Right lobe of liver (tissue), 6 donors: ENCODE data around the gene ZXDC. TPM values are rescaled to one million over a fixed set of nuclear protein-coding genes. Genes with fewer than 3 reads are reported as not detected.

ENCODE experiments used
- ATAC-seq, 4 donors: fragments of 200-7000 bp; cut with Tn5 transposase; one replicate each; pipeline ENCODE4 v1.9.1; 2020; ENCODE audit warnings: mild to moderate bottlenecking in 4 of 4, moderate library complexity in 4 of 4
- DNase-seq, 3 donors: peaks; one replicate each; pipeline ENCODE4 v3.0.0-alpha.2; 2020
- H3K27ac ChIP-seq, 3 donors: fragments of 200-600 bp; one replicate each; pipeline ENCODE4 v1.8.0; 2022
- H3K27me3 ChIP-seq, 2 donors: fragments of 200-600 bp; one replicate each; pipeline ENCODE4 v1.8.0; 2022
- H3K36me3 ChIP-seq, 4 donors: fragments of 200-600 bp; sonication (generic) in 1 of 4; one replicate each; pipeline versions ENCODE4 v1.5.1 to v1.8.0; 2017 to 2022; ENCODE audit warnings: control low read depth in 1 of 4
- H3K4me1 ChIP-seq, 4 donors: fragments of 200-600 bp; sonication (generic) in 1 of 4; one replicate each; pipeline versions ENCODE4 v1.5.1 to v1.8.0; 2017 to 2022; ENCODE audit warnings: control low read depth in 1 of 4
- H3K4me3 ChIP-seq, 3 donors: fragments of 200-600 bp; one replicate each; pipeline ENCODE4 v1.8.0; 2022
- H3K9me3 ChIP-seq, 4 donors: fragments of 200-600 bp; sonication (generic) in 1 of 4; one replicate each; pipeline versions ENCODE4 v1.5.1 to v1.8.0; 2017 to 2022; ENCODE audit warnings: control low read depth in 1 of 4
- POLR2A ChIP-seq: fragments of 450-650 bp; IDR thresholded peaks from one replicate; pipeline ENCODE4 v1.6.1; 2017; ENCODE audit warnings: antibody characterized with exemption, mild to moderate bottlenecking
- WGBS: methylation state at CpG from one replicate; pipeline ENCODE4 v1.1.6; 2018; ENCODE audit warnings: low coverage, low lambda C conversion rate; ENCODE audit not compliant: insufficient coverage; ENCODE audit errors: missing lambda C conversion rate; 5-methylcytosine and 5-hydroxymethylcytosine counted together
- intact Hi-C, 2 donors: fragments of 100-400 bp; cut with DNase I; formaldehyde crosslinking; loops; one replicate each; pipeline versions ENCODE4 v1.11.2 to v1.14.1; 2022
- total RNA-seq, 6 experiments: library from RNA; depleted of rRNA in 2 of 6; stranded (reverse); fragments of >200 nt in 2 of 6; fragmentation: NEBNext Ultra II Directional in 3 of 6; extraction: Animal tissue kit (Norgen Biotek cat#: 25700) in 3 of 6; gene quantifications; one replicate each; pipeline versions ENCODE4 v1.1.0 to v1.2.4, GENCODE V29; 2016 to 2023
- TF ChIP-seq, protein P1 (sequence below), 4 donors: fragments of 200-600 bp in 3 of 4; fragments of 450-650 bp in 1 of 4; IDR thresholded peaks; one replicate each; pipeline versions ENCODE4 v1.5.1 to v1.8.0; 2016 to 2022; ENCODE audit warnings: antibody characterized with exemption in 4 of 4, mild to moderate bottlenecking in 2 of 4
- donor health status: DM: no; HTN: yes; CAD: no.
- donor health status: DM: no; HTN: no; CAD: no.
- donor health status: DM: no; HTN: no; CAD: no.
- donor health status: DM: no; HTN: yes; CAD: no.
- donor health status: DM: no; HTN: yes; CAD: no.

Gene ZXDC
- total RNA-seq, 6 experiments from 2014 or later, result 16.4 to 30.2 (median 24.0) TPM

DNA sequence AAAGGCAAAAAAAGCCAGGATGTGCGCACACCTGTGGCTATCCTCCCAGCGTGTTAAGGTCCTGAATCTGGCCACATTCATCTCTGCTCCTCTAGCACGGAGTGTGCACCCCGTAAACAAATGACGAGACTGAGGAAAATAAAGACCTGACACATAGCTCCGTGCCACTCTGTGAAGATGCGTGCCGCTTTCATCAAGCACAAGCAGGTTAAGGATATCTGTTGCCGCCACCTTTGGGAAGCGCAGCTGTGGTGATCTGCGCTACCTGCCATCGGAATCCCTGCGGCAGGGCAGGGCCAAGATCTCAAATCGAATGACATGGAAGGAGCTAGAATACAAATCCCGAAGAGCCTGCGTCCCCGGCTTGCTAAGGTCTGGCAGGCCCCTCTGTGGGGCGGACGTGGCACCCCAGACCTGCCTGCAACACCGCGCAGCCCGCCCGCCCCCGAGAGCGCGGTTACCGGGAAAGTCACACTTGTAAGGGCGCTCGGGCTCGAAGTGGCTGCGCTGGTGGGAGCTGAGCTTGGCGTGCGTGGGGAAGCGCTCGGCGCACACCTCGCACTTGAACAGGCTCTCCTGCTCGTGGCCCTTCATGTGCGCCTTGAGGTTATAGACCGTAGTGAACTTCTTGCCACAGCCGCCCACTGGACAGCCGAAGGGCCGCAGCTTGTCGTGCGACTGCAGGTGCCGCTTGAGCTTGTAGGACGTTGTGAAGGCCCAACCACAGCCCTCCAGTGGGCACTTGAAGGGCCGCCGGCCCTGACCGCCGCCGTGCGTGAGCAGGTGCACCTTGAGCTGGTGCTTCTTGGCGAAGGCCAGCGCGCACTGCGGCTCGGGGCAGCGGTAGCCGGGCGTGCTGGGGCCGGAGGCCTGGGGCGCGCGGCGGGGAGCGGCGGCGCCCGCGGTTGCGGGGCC lies 936 bp downstream of the ZXDC start:
- intact Hi-C loops, result no loop called here
- TF ChIP-seq, protein P1, sequence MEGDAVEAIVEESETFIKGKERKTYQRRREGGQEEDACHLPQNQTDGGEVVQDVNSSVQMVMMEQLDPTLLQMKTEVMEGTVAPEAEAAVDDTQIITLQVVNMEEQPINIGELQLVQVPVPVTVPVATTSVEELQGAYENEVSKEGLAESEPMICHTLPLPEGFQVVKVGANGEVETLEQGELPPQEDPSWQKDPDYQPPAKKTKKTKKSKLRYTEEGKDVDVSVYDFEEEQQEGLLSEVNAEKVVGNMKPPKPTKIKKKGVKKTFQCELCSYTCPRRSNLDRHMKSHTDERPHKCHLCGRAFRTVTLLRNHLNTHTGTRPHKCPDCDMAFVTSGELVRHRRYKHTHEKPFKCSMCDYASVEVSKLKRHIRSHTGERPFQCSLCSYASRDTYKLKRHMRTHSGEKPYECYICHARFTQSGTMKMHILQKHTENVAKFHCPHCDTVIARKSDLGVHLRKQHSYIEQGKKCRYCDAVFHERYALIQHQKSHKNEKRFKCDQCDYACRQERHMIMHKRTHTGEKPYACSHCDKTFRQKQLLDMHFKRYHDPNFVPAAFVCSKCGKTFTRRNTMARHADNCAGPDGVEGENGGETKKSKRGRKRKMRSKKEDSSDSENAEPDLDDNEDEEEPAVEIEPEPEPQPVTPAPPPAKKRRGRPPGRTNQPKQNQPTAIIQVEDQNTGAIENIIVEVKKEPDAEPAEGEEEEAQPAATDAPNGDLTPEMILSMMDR (IDR thresholded peaks at IDR 0.05), result peak in 1 of 4 donors; percentile 11
- TF ChIP-seq POLR2A, result no peak
- no peaks in the 10 kb centered on the region for H3K9me3 ChIP-seq
- peak; percentile 2 to 12 (median 4) for ATAC-seq
- peaks cover 0 to 29% (median 13%) of the 10 kb centered on the region in 4 donors for H3K4me1 ChIP-seq
- 9% methylated on average over 14 of the region's 72 CpGs for WGBS
- DNase-seq, result peak; percentile 61 to 74 (median 71)
- H3K36me3 ChIP-seq, result peaks cover 11 to 20% (median 14%) of the 10 kb centered on the region in 4 donors
- peak overlapping the region; percentile 60 to 73 (median 63) for H3K4me3 ChIP-seq
- H3K27ac ChIP-seq, result peak overlapping the region; percentile 85 to 98 (median 87)
- H3K27me3 ChIP-seq, result no peaks in the 10 kb centered on the region

GRCh38 chr3:126473292-126474168 lies 2.2 kb downstream of the ZXDC start:
- ATAC-seq, result no peak
- Histone ChIP-seq H3K4me3 (peak overlapping the region; percentile 60 to 73 (median 63)), H3K27me3 (no peaks in the 10 kb centered on the region), H3K4me1 (peaks cover 0 to 32% (median 14%) of the 10 kb centered on the region in 4 donors), H3K36me3 (peaks cover 11 to 32% (median 20%) of the 10 kb centered on the region in 4 donors), H3K27ac (peak overlapping the region; percentile 7 to 98 (median 85)), H3K9me3 (no peaks in the 10 kb centered on the region)
- peak; percentile 17 to 45 (median 26) for DNase-seq
- WGBS, result 57% methylated on average over 14 of the region's 14 CpGs
- TF ChIP-seq, protein P1 (IDR thresholded peaks at IDR 0.05), result no peak
- TF ChIP-seq POLR2A, result no peak
- intact Hi-C loops, result no loop called here

- Histone ChIP-seq H3K27ac (peak overlapping the region; percentile 18 to 98 (median 85)), H3K9me3 (no peaks in the 10 kb centered on the region), H3K27me3 (no peaks in the 10 kb centered on the region), H3K36me3 (peaks cover 11 to 38% (median 22%) of the 10 kb centered on the region in 4 donors), H3K4me3 (peak overlapping the region; percentile 10 to 17 (median 14)), H3K4me1 (peaks cover 0 to 42% (median 21%) of the 10 kb centered on the region in 4 donors)
- peak; percentile 52 to 59 (median 55) for ATAC-seq
- TF ChIP-seq, protein P1 (IDR thresholded peaks at IDR 0.05), result peak; percentile 8 to 35 (median 14)
- TF ChIP-seq POLR2A, result peak; percentile 89
- intact Hi-C loops, result no loop called here
- DNase-seq, result peak; percentile 80 to 86 (median 84)
- 23% methylated on average over 8 of the region's 8 CpGs for WGBS
Measured at GRCh38 chr3:126472277-126473006, 3.2 kb downstream of the ZXDC start.

DNA sequence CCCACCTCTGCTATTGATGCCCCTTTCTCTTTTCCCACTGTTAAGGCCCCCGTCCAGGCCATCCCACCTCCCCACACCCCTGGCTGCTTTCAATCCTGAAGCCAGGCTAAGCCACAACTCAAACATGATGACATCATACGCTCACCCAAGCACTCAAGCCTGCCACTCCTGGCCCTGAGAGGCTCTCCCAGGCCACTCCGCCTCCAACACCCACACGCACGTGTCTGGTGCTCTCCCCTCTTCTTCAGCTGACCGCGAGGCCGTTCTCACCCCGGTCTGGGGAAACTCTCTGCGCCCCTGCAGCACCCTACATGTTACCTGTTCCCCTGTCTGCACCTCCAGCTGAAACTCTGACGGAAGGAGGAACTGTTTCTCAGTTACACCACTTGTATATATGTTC lies 6.2 kb downstream of the ZXDC start:
- H3K4me1 ChIP-seq, result peaks cover 3 to 68% (median 41%) of the 10 kb centered on the region in 4 donors
- peaks cover 11 to 55% (median 34%) of the 10 kb centered on the region in 4 donors for H3K36me3 ChIP-seq
- DNase-seq (peak; percentile 23 to 51 (median 40)), ATAC-seq (no peak)
- H3K27ac ChIP-seq, result peak overlapping the region in 1 of 3 donors; percentile 34
- no peaks in the 10 kb centered on the region for H3K9me3 ChIP-seq
- H3K27me3 ChIP-seq, result no peaks in the 10 kb centered on the region
- 86% methylated on average over 11 of the region's 11 CpGs for WGBS
- intact Hi-C loops, result no loop called here
- TF ChIP-seq, protein P1 (IDR thresholded peaks at IDR 0.05), result no peak
- TF ChIP-seq POLR2A, result no peak
- H3K4me3 ChIP-seq, result no peak overlapping the region
